LNCaP clone FGC (cell line): Measurements from ENCODE around the gene FAF2.
"Not testable (repeated sequence)": the region's sequence is repeated elsewhere in the genome, so short reads cannot be mapped to it uniquely, and the experiment has no call there.

Experiments
- DNase-seq: peaks from one replicate; pipeline ENCODE4 v3.0.0-alpha.2; 2011; ENCODE audit warnings: low read depth
- H3K4me3 ChIP-seq: 2 replicates; pipeline ENCODE4 v1.5.1; 2011; ENCODE audit warnings: mild to moderate bottlenecking, low read depth, low read length, control low read depth
- CTCF ChIP-seq: IDR thresholded peaks from 2 replicates; pipeline ENCODE4 v1.5.1; 2012; ENCODE audit warnings: mild to moderate bottlenecking; ENCODE audit not compliant: control insufficient read depth, insufficient read depth; ENCODE audit errors: extremely low read depth

Gene FAF2

GRCh38 chr5:176429972-176430371 lies 18.2 kb upstream of the FAF2 start:
- no peak overlapping the region for H3K4me3 ChIP-seq
- no peak for DNase-seq
- TF ChIP-seq CTCF, result no peak

GRCh38 chr5:176432707-176433106 lies 15.5 kb upstream of the FAF2 start:
- no peak for DNase-seq
- no peak for TF ChIP-seq CTCF
- no peak overlapping the region for H3K4me3 ChIP-seq

GRCh38 chr5:176436656-176437055 lies 11.5 kb upstream of the FAF2 start:
- DNase-seq, result no peak
- no peak overlapping the region for H3K4me3 ChIP-seq
- TF ChIP-seq CTCF, result no peak

GRCh38 chr5:176438959-176439757 lies 9.0 kb upstream of the FAF2 start:
- TF ChIP-seq CTCF, result no peak
- no peak overlapping the region for H3K4me3 ChIP-seq
- DNase-seq, result no peak

GRCh38 chr5:176440927-176441706 lies 7.1 kb upstream of the FAF2 start:
- TF ChIP-seq CTCF, result no peak
- DNase-seq, result no peak
- no peak overlapping the region for H3K4me3 ChIP-seq

- DNase-seq, result no peak
- H3K4me3 ChIP-seq, result no peak overlapping the region
- TF ChIP-seq CTCF, result no peak
These were observed 6.3 kb upstream of the FAF2 start for GRCh38 chr5:176441921-176442323.

GRCh38 chr5:176442911-176443310 lies 5.3 kb upstream of the FAF2 start:
- not testable (repeated sequence) for H3K4me3 ChIP-seq, DNase-seq
